CD14-positive monocyte (primary cell): ENCODE measurements around the gene ZNF579. TPM values are rescaled to one million over a fixed set of nuclear protein-coding genes. Genes with fewer than 3 reads are reported as not detected.

Experiments
- DNase-seq, 3 donors: peaks; one replicate each; pipeline ENCODE4 v3.0.0-alpha.2; 2011 to 2022
- H2AFZ ChIP-seq: 2 replicates; pipeline ENCODE4 v1.6.0; 2012; ENCODE audit warnings: mild to moderate bottlenecking, low read depth, low read length, inconsistent platforms; ENCODE audit not compliant: insufficient read depth, poor library complexity, severe bottlenecking
- H3K27ac ChIP-seq, 2 donors: 1 replicate in 1 of 2; 2 replicates in 1 of 2; pipeline ENCODE4 v1.5.1; 2012 to 2013; ENCODE audit warnings: low read length in 2 of 2, control low read depth in 1 of 2, inconsistent platforms in 1 of 2, low read depth in 1 of 2, mild to moderate bottlenecking in 1 of 2
- H3K27me3 ChIP-seq, 2 donors: one replicate each; pipeline versions ENCODE4 v1.6.0 to v1.6.1; 2011 to 2013; ENCODE audit warnings: low read length in 2 of 2; ENCODE audit not compliant: control insufficient read depth in 2 of 2, insufficient read depth in 2 of 2
- H3K36me3 ChIP-seq, 2 donors: replicated peaks in 1 of 2; 1 replicate in 1 of 2; 2 replicates in 1 of 2; pipeline versions ENCODE4 v1.5.1 to v1.6.1; 2012 to 2013; ENCODE audit warnings: low read length in 2 of 2, control low read depth in 1 of 2, inconsistent platforms in 1 of 2, mild to moderate bottlenecking in 1 of 2; ENCODE audit not compliant: insufficient read depth in 2 of 2, control insufficient read depth in 1 of 2
- H3K4me1 ChIP-seq, 2 donors: 1 replicate in 1 of 2; 2 replicates in 1 of 2; pipeline versions ENCODE4 v1.5.1 to v1.6.1; 2012 to 2013; ENCODE audit warnings: low read length in 2 of 2, control low read depth in 1 of 2, inconsistent platforms in 1 of 2, mild to moderate bottlenecking in 1 of 2, moderate library complexity in 1 of 2; ENCODE audit not compliant: insufficient read depth in 2 of 2, control insufficient read depth in 1 of 2
- H3K4me2 ChIP-seq: replicated peaks from 2 replicates; pipeline ENCODE3; 2012; ENCODE audit warnings: low read length, moderate library complexity, mild to moderate bottlenecking; ENCODE audit not compliant: poor library complexity, severe bottlenecking; ENCODE audit errors: extremely low read depth
- H3K4me3 ChIP-seq, 3 experiments: fragments of 200-600 bp in 1 of 3; sonication (generic) in 1 of 3; replicated peaks in 1 of 3; 1 replicate in 2 of 3; 2 replicates in 1 of 3; pipeline ENCODE4 v1.5.1; 2011 to 2013; ENCODE audit warnings: low read length in 3 of 3, mild to moderate bottlenecking in 3 of 3, control low read depth in 2 of 3, low read depth in 2 of 3, inconsistent platforms in 1 of 3, moderate library complexity in 1 of 3
- H3K79me2 ChIP-seq: 2 replicates; pipeline ENCODE4 v1.6.0; 2012; ENCODE audit warnings: mild to moderate bottlenecking, control low read depth, inconsistent platforms, low read length, moderate library complexity; ENCODE audit not compliant: insufficient read depth
- H3K9ac ChIP-seq: 2 replicates; pipeline ENCODE4 v1.6.0; 2017; ENCODE audit warnings: low read length, mild to moderate bottlenecking; ENCODE audit not compliant: insufficient read depth, poor library complexity, severe bottlenecking
- H3K9me3 ChIP-seq, 2 donors: replicated peaks in 1 of 2; 1 replicate in 1 of 2; 2 replicates in 1 of 2; pipeline versions ENCODE4 v1.5.1 to v1.6.1; 2012 to 2013; ENCODE audit warnings: low read length in 2 of 2, control low read depth in 1 of 2; ENCODE audit not compliant: control insufficient read depth in 1 of 2, insufficient read depth in 1 of 2
- H4K20me1 ChIP-seq: 2 replicates; pipeline ENCODE4 v1.6.0; 2012; ENCODE audit warnings: mild to moderate bottlenecking, low read length, control low read depth, moderate library complexity; ENCODE audit not compliant: insufficient read depth
- H3K27ac Mint-ChIP-seq, 7 donors: one replicate each; pipeline ENCODE4 v1.8.0; 2020; ENCODE audit warnings: mild to moderate bottlenecking in 7 of 7, mixed read lengths in 7 of 7, moderate library complexity in 6 of 7, inconsistent platforms in 2 of 7
- H3K27me3 Mint-ChIP-seq, 3 donors: one replicate each; pipeline ENCODE4 v1.8.0; 2021 to 2022; ENCODE audit warnings: low read depth in 3 of 3, mild to moderate bottlenecking in 3 of 3, mixed read lengths in 3 of 3, moderate library complexity in 3 of 3, inconsistent platforms in 1 of 3
- H3K36me3 Mint-ChIP-seq, 2 donors: one replicate each; pipeline ENCODE4 v1.8.0; 2020; ENCODE audit warnings: mixed read lengths in 2 of 2, inconsistent platforms in 1 of 2, mild to moderate bottlenecking in 1 of 2
- H3K4me1 Mint-ChIP-seq: one replicate; pipeline ENCODE4 v1.8.0; 2020; ENCODE audit warnings: mild to moderate bottlenecking, mixed read lengths
- H3K4me3 Mint-ChIP-seq, 2 donors: one replicate each; pipeline ENCODE4 v1.8.0; 2020; ENCODE audit warnings: mild to moderate bottlenecking in 2 of 2, mixed read lengths in 2 of 2, moderate library complexity in 1 of 2
- H3K9me3 Mint-ChIP-seq, 7 donors: one replicate each; pipeline ENCODE4 v1.8.0; 2020 to 2022; ENCODE audit warnings: mixed read lengths in 7 of 7, mild to moderate bottlenecking in 6 of 7, moderate library complexity in 6 of 7, inconsistent platforms in 2 of 7
- WGBS: methylation state at CpG from one replicate; pipeline ENCODE4 v1.1.5; 2013; ENCODE audit warnings: missing lambda C conversion rate; ENCODE audit not compliant: insufficient coverage; 5-methylcytosine and 5-hydroxymethylcytosine counted together
- intact Hi-C, 2 donors: fragments of 100-400 bp; cut with micrococcal nuclease; formaldehyde crosslinking; loops; one replicate each; pipeline versions ENCODE4 v1.15.0 to v1.15.1; 2023
- polyA plus RNA-seq, 3 donors: library from polyadenylated mRNA; depleted of rRNA in 1 of 3; unstranded in 2 of 3; stranded (reverse) in 1 of 3; fragments of 300-500 nt in 2 of 3; fragments of >200 nt in 1 of 3; fragmentation: Illumina TruSeq in 2 of 3; gene quantifications; 1 replicate in 2 of 3; 2 replicates in 1 of 3; pipeline ENCODE4 v1.2.3, GENCODE V29; 2012 to 2021
- TF ChIP-seq, protein P1 (sequence below): fragments of 200-600 bp; IDR thresholded peaks from one replicate; pipeline ENCODE4 v1.8.0; 2022; ENCODE audit warnings: antibody characterized with exemption, mild to moderate bottlenecking

The ZNF579 gene
- polyA plus RNA-seq, 3 donors = 0.05 to 1.8 TPM; not detected in 1

DNA sequence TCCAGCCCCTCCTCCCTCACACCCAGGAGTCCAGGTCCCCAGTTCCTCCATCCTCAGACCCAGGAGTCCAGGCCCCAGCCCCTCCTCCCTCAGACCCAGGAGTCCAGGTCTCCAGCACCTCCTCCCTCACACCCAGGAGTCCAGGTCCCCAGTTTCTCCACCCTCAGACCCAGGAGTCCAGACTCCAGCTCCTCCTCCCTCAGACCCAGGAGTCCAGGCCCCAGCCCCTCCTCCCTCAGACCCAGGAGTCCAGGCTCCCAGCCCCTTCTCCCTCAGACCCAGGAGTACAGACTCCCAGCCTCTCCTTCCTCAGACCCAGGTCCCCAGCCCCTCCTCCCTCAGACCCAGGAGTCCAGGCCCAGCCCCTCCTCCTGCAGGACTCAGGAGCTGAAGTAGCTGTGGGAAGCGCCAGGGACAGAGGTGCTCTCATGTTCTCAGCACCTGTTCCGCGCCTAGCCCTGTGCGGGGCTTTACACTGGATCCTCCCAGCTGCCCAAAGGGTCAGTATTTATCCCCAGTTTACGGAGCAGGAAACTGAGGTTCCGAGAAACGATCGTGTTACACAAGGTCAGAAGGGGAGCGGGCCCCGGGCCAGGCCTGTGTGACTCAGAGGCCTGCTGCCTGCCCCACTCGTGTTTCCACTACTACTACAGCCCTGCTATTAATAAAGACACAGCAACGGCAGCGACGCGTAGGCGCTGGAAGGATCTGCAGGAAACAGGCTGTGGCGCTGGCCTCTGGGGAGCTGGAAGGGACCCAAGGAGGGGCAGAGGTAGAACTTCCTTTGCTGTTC is 33.6 kb downstream of the ZNF579 start:
- intact Hi-C loops = no loop called here
- Histone ChIP-seq H3K9ac (peak overlapping the region; percentile 21), H3K27me3 (no peaks in the 10 kb centered on the region), H2AFZ (peak overlapping the region; percentile 63), H3K27ac (no peak overlapping the region), H3K4me1 (peaks cover 0 to 7% of the 10 kb centered on the region in 2 donors), H3K9me3 (no peaks in the 10 kb centered on the region), H3K79me2 (no peaks in the 10 kb centered on the region), H3K36me3 (no peaks in the 10 kb centered on the region), H4K20me1 (no peaks in the 10 kb centered on the region), H3K4me2 (no peak overlapping the region), H3K4me3 (no peak overlapping the region)
- Mint-ChIP-seq H3K4me3 (peak overlapping the region in 1 of 2 donors; percentile 36), H3K27ac (peak overlapping the region in 4 of 7 donors; percentile 21 to 81 (median 46)), H3K4me1 (peaks cover 7% of the 10 kb centered on the region), H3K9me3 (peaks cover 0 to 5% (median 0%) of the 10 kb centered on the region in 7 donors), H3K36me3 (no peaks in the 10 kb centered on the region), H3K27me3 (peaks cover 15 to 25% (median 21%) of the 10 kb centered on the region in 3 donors)
- DNase-seq = peak; percentile 7 to 44 (median 10)
- TF ChIP-seq, protein P1, sequence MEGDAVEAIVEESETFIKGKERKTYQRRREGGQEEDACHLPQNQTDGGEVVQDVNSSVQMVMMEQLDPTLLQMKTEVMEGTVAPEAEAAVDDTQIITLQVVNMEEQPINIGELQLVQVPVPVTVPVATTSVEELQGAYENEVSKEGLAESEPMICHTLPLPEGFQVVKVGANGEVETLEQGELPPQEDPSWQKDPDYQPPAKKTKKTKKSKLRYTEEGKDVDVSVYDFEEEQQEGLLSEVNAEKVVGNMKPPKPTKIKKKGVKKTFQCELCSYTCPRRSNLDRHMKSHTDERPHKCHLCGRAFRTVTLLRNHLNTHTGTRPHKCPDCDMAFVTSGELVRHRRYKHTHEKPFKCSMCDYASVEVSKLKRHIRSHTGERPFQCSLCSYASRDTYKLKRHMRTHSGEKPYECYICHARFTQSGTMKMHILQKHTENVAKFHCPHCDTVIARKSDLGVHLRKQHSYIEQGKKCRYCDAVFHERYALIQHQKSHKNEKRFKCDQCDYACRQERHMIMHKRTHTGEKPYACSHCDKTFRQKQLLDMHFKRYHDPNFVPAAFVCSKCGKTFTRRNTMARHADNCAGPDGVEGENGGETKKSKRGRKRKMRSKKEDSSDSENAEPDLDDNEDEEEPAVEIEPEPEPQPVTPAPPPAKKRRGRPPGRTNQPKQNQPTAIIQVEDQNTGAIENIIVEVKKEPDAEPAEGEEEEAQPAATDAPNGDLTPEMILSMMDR = no peak
- 9% methylated on average over 10 of the region's 17 CpGs for WGBS

- H3K4me3 ChIP-seq = no peak overlapping the region
- 91% methylated on average over 7 of the region's 11 CpGs for WGBS
- no peaks in the 10 kb centered on the region for H3K9me3 ChIP-seq
- no peak for DNase-seq
- no peaks in the 10 kb centered on the region for H3K27me3 ChIP-seq
- Mint-ChIP-seq H3K27me3 (peaks cover 15 to 24% (median 21%) of the 10 kb centered on the region in 3 donors), H3K27ac (no peak overlapping the region), H3K9me3 (peaks cover 0 to 5% (median 0%) of the 10 kb centered on the region in 7 donors), H3K4me3 (no peak overlapping the region), H3K36me3 (no peaks in the 10 kb centered on the region), H3K4me1 (peaks cover 7% of the 10 kb centered on the region)
- H3K27ac ChIP-seq = no peak overlapping the region
- H3K9ac ChIP-seq = no peak overlapping the region
- no peaks in the 10 kb centered on the region for H3K79me2 ChIP-seq
- intact Hi-C loops = no loop called here
- H3K4me2 ChIP-seq = no peak overlapping the region
- H2AFZ ChIP-seq = no peak overlapping the region
- TF ChIP-seq, protein P1 = no peak
- H3K4me1 ChIP-seq = peaks cover 0 to 7% of the 10 kb centered on the region in 2 donors
- H3K36me3 ChIP-seq = no peaks in the 10 kb centered on the region
- no peaks in the 10 kb centered on the region for H4K20me1 ChIP-seq
These were observed 34.6 kb downstream of the ZNF579 start for GRCh38 chr19:55546011-55546410.
